Measurements from ENCODE around the gene CDCA7L. TPM values are rescaled to one million over a fixed set of nuclear protein-coding genes. Genes with fewer than 3 reads are reported as not detected.

The CDCA7L gene
- total and polyA plus RNA-seq, 2 of the 13 experiments (the other 11 are each of a cell fraction or from before 2014, with no cell fraction given), result 2.7 to 4.2 TPM

- Histone ChIP-seq H4K20me1 (ENCODE audit: insufficient read depth, low read length) (no peaks in the 10 kb centered on the region), H3K4me3 (replicated peaks in 1 of 3; ENCODE audit: insufficient read depth in 1 of 3, low read depth in 2 of 3, low read length in 3 of 3) (no peak overlapping the region), H3K27me3 (ENCODE audit: control insufficient read depth in 1 of 2, insufficient read depth in 2 of 2, low read length in 2 of 2) (0 out of 5 replicates have a peak, but pooled peaks cover 0 to 2% of the 10 kb centered on the region in 2 experiments), H3K4me1 (ENCODE audit: insufficient read depth, low read length) (no peaks in the 10 kb centered on the region), H3K27ac (ENCODE audit: extremely low read length, insufficient read depth, low read length) (no peak overlapping the region), H3K36me3 (replicated peaks in 1 of 2; ENCODE audit: control insufficient read depth in 1 of 2, insufficient read depth in 2 of 2, low read length in 2 of 2) (no peaks in the 10 kb centered on the region), H3K79me2 (ENCODE audit: insufficient read depth, low read length) (no peaks in the 10 kb centered on the region), H3K9ac (ENCODE audit: insufficient read depth, low read depth, low read length) (no peak overlapping the region), H2AFZ (ENCODE audit: low read length) (no peak overlapping the region), H3K4me2 (ENCODE audit: low read depth, low read length) (no peak overlapping the region), H3K9me3 (ENCODE audit: low read length) (no peaks in the 10 kb centered on the region)
- POLR2A ChIA-PET, result no interaction called here
- in situ Hi-C loops (cut with HindIII; ENCODE audit: extremely low pct_ligation_motif_present, low pct_unique_long_range_greater_than_20kb), result no loop called here
- no TSS peak for BruUV-seq (replicated peaks)
- CTCF ChIA-PET (ENCODE audit: low intra/inter-chr PET ratio, low total read pairs), result no interaction called here
- DNase-seq (ENCODE audit: low spot score), result no peak
- ATAC-seq, result no peak
- no peak for FAIRE-seq
- intact Hi-C loops (cut with micrococcal nuclease; ENCODE audit: unreplicated experiment), result no loop called here
- TF ChIP-seq ZMAT3 (CRISPR knock-in tag; conservative IDR thresholded peaks at IDR 0.05) (no peak), HOXA9 (CRISPR knock-in tag; IDR thresholded peaks at IDR 0.05; ENCODE audit: borderline replicate concordance) (no peak), CHD4 (IDR thresholded peaks at IDR 0.05; ENCODE audit: borderline replicate concordance, low read length) (no peak)
- WGBS (ENCODE audit: low lambda C conversion rate), result 5% methylated on average over 2 of the region's 5 CpGs
These were observed 31.0 kb downstream of the CDCA7L start for GRCh38 chr7:21914671-21915070.

- Histone ChIP-seq H3K9ac (ENCODE audit: insufficient read depth, low read depth, low read length) (no peak overlapping the region), H3K4me1 (ENCODE audit: insufficient read depth, low read length) (no peaks in the 10 kb centered on the region), H4K20me1 (ENCODE audit: insufficient read depth, low read length) (no peaks in the 10 kb centered on the region), H3K9me3 (ENCODE audit: low read length) (no peaks in the 10 kb centered on the region), H3K79me2 (ENCODE audit: insufficient read depth, low read length) (no peaks in the 10 kb centered on the region), H3K27me3 (ENCODE audit: control insufficient read depth in 1 of 2, insufficient read depth in 2 of 2, low read length in 2 of 2) (peaks cover 2 to 7% of the 10 kb centered on the region in 2 experiments; a peak in 1 of 5 replicates), H3K36me3 (replicated peaks in 1 of 2; ENCODE audit: control insufficient read depth in 1 of 2, insufficient read depth in 2 of 2, low read length in 2 of 2) (no peaks in the 10 kb centered on the region), H3K27ac (ENCODE audit: extremely low read length, insufficient read depth, low read length) (no peak overlapping the region), H3K4me3 (replicated peaks in 1 of 3; ENCODE audit: insufficient read depth in 1 of 3, low read depth in 2 of 3, low read length in 3 of 3) (no peak overlapping the region), H2AFZ (ENCODE audit: low read length) (no peak overlapping the region), H3K4me2 (ENCODE audit: low read depth, low read length) (no peak overlapping the region)
- POLR2A ChIA-PET, result no interaction called here
- FAIRE-seq (no peak), ATAC-seq (no peak), DNase-seq (ENCODE audit: low spot score) (no peak)
- 32% methylated on average over 8 of the region's 8 CpGs for WGBS (ENCODE audit: low lambda C conversion rate)
- CTCF ChIA-PET (ENCODE audit: low intra/inter-chr PET ratio, low total read pairs), result no interaction called here
- BruUV-seq (replicated peaks), result no TSS peak
- intact Hi-C loops (cut with micrococcal nuclease; ENCODE audit: unreplicated experiment), result no loop called here
- in situ Hi-C loops (cut with HindIII; ENCODE audit: extremely low pct_ligation_motif_present, low pct_unique_long_range_greater_than_20kb), result no loop called here
- TF ChIP-seq GPBP1L1 (CRISPR knock-in tag; IDR thresholded peaks at IDR 0.05), result no peak
- TF ChIP-seq TBP (CRISPR knock-in tag; IDR thresholded peaks at IDR 0.05), result no peak
- no peak for TF ChIP-seq WIZ (CRISPR knock-in tag; IDR thresholded peaks at IDR 0.05)
- no peak for TF ChIP-seq NFE2 (CRISPR knock-in tag; IDR thresholded peaks at IDR 0.05)
- TF ChIP-seq PATZ1 (CRISPR knock-in tag; IDR thresholded peaks at IDR 0.05), result no peak
- no peak for TF ChIP-seq LRRFIP1 (CRISPR knock-in tag; conservative IDR thresholded peaks at IDR 0.05)
- no peak for TF ChIP-seq ZBTB25 (CRISPR knock-in tag; IDR thresholded peaks at IDR 0.05)
These were observed 32.5 kb downstream of the CDCA7L start for GRCh38 chr7:21912931-21913780.
